ENCODE results near the gene PLD5. TPM values are rescaled to one million over a fixed set of nuclear protein-coding genes. Genes with fewer than 3 reads are reported as not detected.

PLD5 gene
- not detected for polyA plus RNA-seq (2012; ENCODE audit: low read depth, missing spikeins)

DNA sequence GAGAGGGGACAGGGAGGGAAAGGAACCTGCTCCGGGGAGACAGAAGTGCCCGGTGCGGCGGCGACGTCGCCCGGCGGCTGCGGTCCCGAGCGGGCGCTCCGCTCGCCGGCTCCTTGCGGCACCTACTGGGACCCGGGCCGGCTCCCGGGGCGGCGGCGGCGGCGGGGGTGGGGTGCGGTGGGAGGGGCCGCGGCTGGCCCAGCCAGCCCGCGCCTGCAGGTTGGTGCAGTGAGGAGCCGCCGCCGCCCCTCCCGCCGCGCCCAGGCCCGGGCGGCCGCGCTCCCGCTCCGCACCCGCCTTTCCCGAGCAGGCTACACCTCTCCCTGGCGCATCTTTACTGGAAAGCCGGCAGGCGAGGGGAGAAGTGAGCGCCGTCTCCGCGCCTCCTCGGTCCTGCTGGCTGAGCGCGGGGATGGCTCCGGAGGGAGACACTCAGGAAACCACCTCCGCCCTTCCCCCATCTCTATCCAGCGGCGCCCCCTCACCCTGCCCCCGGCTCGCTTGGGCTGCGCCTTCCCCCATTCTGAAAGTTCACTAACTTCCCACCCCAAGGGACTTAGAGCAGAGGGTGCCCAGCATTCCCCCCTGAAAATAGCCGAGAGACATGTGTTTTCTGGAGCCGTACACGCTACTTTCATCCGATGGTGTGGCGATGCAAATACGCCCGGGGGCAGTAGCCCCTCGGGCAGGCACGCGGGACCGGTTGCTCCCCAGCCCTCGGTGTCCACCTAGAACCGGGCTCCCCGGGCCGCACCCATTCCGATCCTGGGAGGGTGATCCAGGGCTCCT is at the start of gene PLD5:
Gene PLD5 (minus strand): TSS at position 127 of the 789 bp plus-strand sequence.
- no peak for FAIRE-seq
- DNase-seq (ENCODE audit: insufficient read length, low spot score), result no peak
- TF ChIP-seq TAF1 (IDR thresholded peaks at IDR 0.05; ENCODE audit: low read depth, low read length) (no peak), POLR2A (IDR thresholded peaks at IDR 0.05; ENCODE audit: low read depth, low read length) (no peak), POLR2AphosphoS5 (IDR thresholded peaks at IDR 0.05; ENCODE audit: low read depth, low read length) (no peak), POU2F2 (IDR thresholded peaks at IDR 0.05; ENCODE audit: low read depth, low read length) (no peak), PAX5 (IDR thresholded peaks at IDR 0.05; ENCODE audit: insufficient read depth, low read length, severe bottlenecking) (no peak), SPI1 (IDR thresholded peaks at IDR 0.05; ENCODE audit: low read depth, low read length) (no peak)

DNA sequence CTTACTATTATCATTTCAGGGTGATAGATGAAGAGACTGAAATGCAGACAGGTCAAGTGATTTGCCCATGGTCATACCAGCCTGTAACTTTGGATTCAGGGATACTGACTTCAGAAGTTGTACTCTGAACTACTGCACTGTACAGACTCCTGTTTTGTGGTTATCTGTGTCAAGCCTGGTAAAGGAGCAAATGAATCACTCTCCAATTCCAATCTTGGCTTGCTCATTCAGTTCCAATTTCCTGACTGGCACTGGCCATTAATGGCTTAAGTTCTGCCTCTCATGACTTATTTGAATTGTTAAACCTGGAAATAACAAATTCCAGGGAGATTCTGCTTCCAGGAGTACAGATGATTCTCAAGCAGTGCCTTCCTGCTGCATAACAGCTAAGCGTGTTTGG is 45.4 kb upstream of the PLD5 start:
- DNase-seq (ENCODE audit: insufficient read length, low spot score) (no peak), FAIRE-seq (no peak)
- no peak for TF ChIP-seq SPI1 (IDR thresholded peaks at IDR 0.05; ENCODE audit: low read depth, low read length)

GRCh38 chr1:242568666-242569065 is 44.2 kb upstream of the PLD5 start:
- DNase-seq (ENCODE audit: insufficient read length, low spot score), result no peak
- TF ChIP-seq POLR2AphosphoS5 (IDR thresholded peaks at IDR 0.05; ENCODE audit: low read depth, low read length) (no peak), POU2F2 (IDR thresholded peaks at IDR 0.05; ENCODE audit: low read depth, low read length) (no peak), TAF1 (IDR thresholded peaks at IDR 0.05; ENCODE audit: low read depth, low read length) (no peak), SPI1 (IDR thresholded peaks at IDR 0.05; ENCODE audit: low read depth, low read length) (no peak), PAX5 (IDR thresholded peaks at IDR 0.05; ENCODE audit: insufficient read depth, low read length, severe bottlenecking) (no peak), POLR2A (IDR thresholded peaks at IDR 0.05; ENCODE audit: low read depth, low read length) (no peak)
- FAIRE-seq, result no peak

- no peak for DNase-seq (ENCODE audit: insufficient read length, low spot score)
- TF ChIP-seq PAX5 (IDR thresholded peaks at IDR 0.05; ENCODE audit: insufficient read depth, low read length, severe bottlenecking) (no peak), POLR2A (IDR thresholded peaks at IDR 0.05; ENCODE audit: low read depth, low read length) (no peak), POU2F2 (IDR thresholded peaks at IDR 0.05; ENCODE audit: low read depth, low read length) (no peak), SPI1 (IDR thresholded peaks at IDR 0.05; ENCODE audit: low read depth, low read length) (no peak), POLR2AphosphoS5 (IDR thresholded peaks at IDR 0.05; ENCODE audit: low read depth, low read length) (no peak), TAF1 (IDR thresholded peaks at IDR 0.05; ENCODE audit: low read depth, low read length) (no peak)
- no peak for FAIRE-seq
Observed at GRCh38 chr1:242567596-242567995, 43.1 kb upstream of the PLD5 start.

DNA sequence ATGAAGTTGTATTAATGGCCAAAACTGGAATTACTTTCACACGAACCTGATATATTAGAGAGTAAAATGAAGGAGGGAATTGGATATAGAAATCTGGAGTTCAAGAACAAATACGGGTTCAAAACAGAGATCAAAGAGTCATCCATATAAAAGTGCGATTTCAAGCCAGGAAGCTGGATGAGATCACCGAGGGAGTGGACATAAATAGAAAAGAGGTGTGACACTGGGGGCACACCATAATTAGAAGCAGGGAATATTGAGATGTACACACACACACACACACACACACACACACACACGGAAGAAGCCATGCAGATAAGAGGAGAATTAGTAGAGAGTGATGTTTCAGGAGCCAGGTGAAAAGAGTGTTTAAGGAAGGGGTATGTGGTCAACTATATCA is 32.3 kb upstream of the PLD5 start:
- DNase-seq (ENCODE audit: insufficient read length, low spot score) (no peak), FAIRE-seq (no peak)
- TF ChIP-seq SPI1 (IDR thresholded peaks at IDR 0.05; ENCODE audit: low read depth, low read length), result no peak

DNA sequence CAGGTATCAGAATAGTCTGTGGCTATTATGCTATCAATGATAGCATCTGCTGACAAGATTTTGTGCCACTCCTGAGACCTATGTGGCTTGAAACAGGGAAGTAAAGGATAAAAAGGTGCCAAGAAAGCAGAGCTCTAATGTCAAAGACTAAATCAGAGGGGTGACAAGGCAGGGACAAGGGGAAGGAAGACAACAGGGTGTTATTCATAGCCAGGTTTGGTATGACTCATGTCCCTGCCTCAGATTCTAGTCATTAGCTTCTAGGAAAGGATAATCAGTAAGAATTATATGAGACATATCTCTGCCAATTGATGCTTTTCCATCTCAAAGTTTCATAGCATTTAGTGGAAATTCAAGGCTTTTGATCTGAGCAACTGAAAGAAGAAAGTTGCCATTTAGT is 31.8 kb upstream of the PLD5 start:
- DNase-seq (ENCODE audit: insufficient read length, low spot score), result no peak
- TF ChIP-seq POLR2AphosphoS5 (IDR thresholded peaks at IDR 0.05; ENCODE audit: low read depth, low read length) (no peak), POLR2A (IDR thresholded peaks at IDR 0.05; ENCODE audit: low read depth, low read length) (no peak), POU2F2 (IDR thresholded peaks at IDR 0.05; ENCODE audit: low read depth, low read length) (no peak), PAX5 (IDR thresholded peaks at IDR 0.05; ENCODE audit: insufficient read depth, low read length, severe bottlenecking) (no peak), SPI1 (IDR thresholded peaks at IDR 0.05; ENCODE audit: low read depth, low read length) (no peak), TAF1 (IDR thresholded peaks at IDR 0.05; ENCODE audit: low read depth, low read length) (no peak)
- FAIRE-seq, result no peak

- FAIRE-seq (no peak), DNase-seq (ENCODE audit: insufficient read length, low spot score) (no peak)
- TF ChIP-seq TAF1 (IDR thresholded peaks at IDR 0.05; ENCODE audit: low read depth, low read length) (no peak), POLR2AphosphoS5 (IDR thresholded peaks at IDR 0.05; ENCODE audit: low read depth, low read length) (no peak), POU2F2 (IDR thresholded peaks at IDR 0.05; ENCODE audit: low read depth, low read length) (no peak), POLR2A (IDR thresholded peaks at IDR 0.05; ENCODE audit: low read depth, low read length) (no peak), PAX5 (IDR thresholded peaks at IDR 0.05; ENCODE audit: insufficient read depth, low read length, severe bottlenecking) (no peak), SPI1 (IDR thresholded peaks at IDR 0.05; ENCODE audit: low read depth, low read length) (no peak)
Observed at GRCh38 chr1:242554577-242554976, 30.1 kb upstream of the PLD5 start.

DNA sequence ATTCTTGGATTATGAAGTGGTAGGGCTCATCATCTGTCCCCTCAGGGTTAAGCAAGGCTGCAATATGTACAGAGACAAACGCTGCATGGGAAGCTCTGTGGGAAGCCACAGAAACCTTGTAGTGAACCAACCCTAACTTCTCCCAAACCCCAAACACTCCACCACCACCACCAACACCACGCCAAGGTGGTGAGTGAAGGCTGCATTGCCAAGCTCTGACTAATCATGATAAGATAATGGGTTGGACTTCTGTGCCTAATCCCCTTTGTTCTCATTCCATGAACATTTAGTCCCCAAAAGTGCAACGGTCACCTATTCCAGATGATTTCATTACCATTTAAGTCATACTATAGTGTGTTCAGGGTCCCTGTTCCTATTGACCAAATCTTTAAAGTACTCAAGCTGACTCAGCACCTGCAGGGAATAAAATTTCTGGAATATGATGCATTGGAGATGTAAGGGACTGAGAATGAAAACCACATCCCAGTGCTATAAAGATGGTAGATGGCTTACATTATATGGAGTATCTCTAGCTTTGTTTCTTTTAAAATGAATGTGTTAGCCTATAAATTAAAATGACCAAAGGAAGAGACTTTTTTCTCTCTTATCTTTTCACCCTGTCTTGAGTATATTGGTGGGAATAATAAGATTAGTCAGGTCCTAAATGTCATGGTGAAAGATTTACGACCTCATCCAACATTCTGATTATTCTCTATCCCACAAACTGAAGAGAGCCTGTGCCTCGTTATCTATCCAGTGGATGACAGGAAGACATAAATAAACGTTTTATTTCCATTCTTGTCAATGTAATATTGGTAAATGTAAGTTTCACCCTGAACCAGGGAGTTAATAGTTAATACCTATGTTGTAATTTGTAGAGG is 22.6 kb upstream of the PLD5 start:
- DNase-seq (ENCODE audit: insufficient read length, low spot score), result no peak
- TF ChIP-seq SPI1 (IDR thresholded peaks at IDR 0.05; ENCODE audit: low read depth, low read length), result no peak
- no peak for FAIRE-seq

DNA sequence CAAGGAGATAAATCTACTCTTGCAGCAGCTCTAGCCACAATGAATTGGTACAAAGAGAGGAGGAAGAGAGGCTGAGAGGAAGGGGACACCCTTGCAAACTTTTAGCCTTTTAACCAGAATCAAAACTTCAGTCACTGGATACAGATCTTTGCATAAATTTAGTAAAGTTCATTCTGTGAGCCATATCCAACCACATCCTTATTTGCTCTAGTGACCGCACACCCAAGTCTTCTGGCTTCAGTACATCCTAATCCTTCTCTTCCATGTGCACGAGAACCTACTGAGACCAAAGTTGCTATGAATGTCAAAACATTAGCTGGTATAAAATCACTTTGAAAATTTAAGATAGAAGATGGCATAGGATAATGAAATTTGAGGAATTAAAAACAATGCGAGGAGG is 21.9 kb upstream of the PLD5 start:
- DNase-seq (ENCODE audit: insufficient read length, low spot score) (no peak), FAIRE-seq (no peak)
- TF ChIP-seq SPI1 (IDR thresholded peaks at IDR 0.05; ENCODE audit: low read depth, low read length), result no peak
- no peak for TF ChIP-seq POLR2AphosphoS5 (IDR thresholded peaks at IDR 0.05; ENCODE audit: low read depth, low read length)
- TF ChIP-seq TAF1 (IDR thresholded peaks at IDR 0.05; ENCODE audit: low read depth, low read length), result no peak
- no peak for TF ChIP-seq PAX5 (IDR thresholded peaks at IDR 0.05; ENCODE audit: insufficient read depth, low read length, severe bottlenecking)
- TF ChIP-seq POU2F2 (IDR thresholded peaks at IDR 0.05; ENCODE audit: low read depth, low read length), result no peak
- no peak for TF ChIP-seq POLR2A (IDR thresholded peaks at IDR 0.05; ENCODE audit: low read depth, low read length)

DNA sequence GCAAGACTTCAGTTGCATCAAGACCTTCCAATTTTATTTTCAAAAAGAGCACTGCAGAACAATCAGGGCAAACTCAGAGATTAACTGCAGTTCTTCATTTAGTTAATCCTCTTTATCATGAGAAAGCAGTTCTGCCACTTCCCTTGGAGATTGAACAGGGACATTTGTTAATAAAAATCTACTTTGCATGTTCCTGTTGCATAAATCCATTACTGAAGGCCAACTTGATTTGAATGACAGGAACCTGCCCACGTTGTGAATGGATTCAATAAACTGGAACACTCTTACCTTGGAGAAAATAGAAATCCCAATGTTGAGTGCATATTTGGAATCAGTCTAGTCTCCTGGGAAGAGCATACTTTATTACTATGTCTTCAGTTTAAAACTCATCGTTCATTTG is 19.6 kb upstream of the PLD5 start:
- DNase-seq (ENCODE audit: insufficient read length, low spot score), result no peak
- TF ChIP-seq TAF1 (IDR thresholded peaks at IDR 0.05; ENCODE audit: low read depth, low read length) (no peak), POLR2A (IDR thresholded peaks at IDR 0.05; ENCODE audit: low read depth, low read length) (no peak), SPI1 (IDR thresholded peaks at IDR 0.05; ENCODE audit: low read depth, low read length) (no peak), PAX5 (IDR thresholded peaks at IDR 0.05; ENCODE audit: insufficient read depth, low read length, severe bottlenecking) (no peak), POLR2AphosphoS5 (IDR thresholded peaks at IDR 0.05; ENCODE audit: low read depth, low read length) (no peak), POU2F2 (IDR thresholded peaks at IDR 0.05; ENCODE audit: low read depth, low read length) (no peak)
- FAIRE-seq, result no peak

All from GM12891 (cell line).